ENCODE measurements around the gene TEPSIN.

- no peak for TF ChIP-seq REST (IDR thresholded peaks at IDR 0.05; ENCODE audit: low read depth)
- TF ChIP-seq MAX (IDR thresholded peaks at IDR 0.05) = no peak
- no peak for TF ChIP-seq EP300 (IDR thresholded peaks at IDR 0.05; ENCODE audit: borderline replicate concordance)
- no peak for TF ChIP-seq RAD21 (IDR thresholded peaks at IDR 0.05; ENCODE audit: low read depth)
- no peak for TF ChIP-seq CEBPB (IDR thresholded peaks at IDR 0.05)
- TF ChIP-seq TAF1 (IDR thresholded peaks at IDR 0.05; ENCODE audit: low read depth) = no peak
- TF ChIP-seq FOXM1 (IDR thresholded peaks at IDR 0.05; ENCODE audit: borderline replicate concordance, low read depth) = no peak
- TF ChIP-seq EGR1 (IDR thresholded peaks at IDR 0.05) = no peak
- no peak for TF ChIP-seq USF1 (IDR thresholded peaks at IDR 0.05)
- no peak for TF ChIP-seq CREB1 (IDR thresholded peaks at IDR 0.05; ENCODE audit: low read depth)
- TF ChIP-seq ZBTB7A (IDR thresholded peaks at IDR 0.05; ENCODE audit: low read depth) = no peak
- TF ChIP-seq NFIC (IDR thresholded peaks at IDR 0.05) = no peak
- TF ChIP-seq YY1 (IDR thresholded peaks at IDR 0.05; ENCODE audit: low read depth) = no peak
Observed at GRCh38 chr17:81252326-81252986, 13.6 kb upstream of the TEPSIN start.

Data from Ishikawa (cell line).